Measurements from ENCODE around the gene PRPF38B.
A peak's percentile ranks its signal among the peaks of the same experiment; 100 is the strongest.

The PRPF38B gene

DNA sequence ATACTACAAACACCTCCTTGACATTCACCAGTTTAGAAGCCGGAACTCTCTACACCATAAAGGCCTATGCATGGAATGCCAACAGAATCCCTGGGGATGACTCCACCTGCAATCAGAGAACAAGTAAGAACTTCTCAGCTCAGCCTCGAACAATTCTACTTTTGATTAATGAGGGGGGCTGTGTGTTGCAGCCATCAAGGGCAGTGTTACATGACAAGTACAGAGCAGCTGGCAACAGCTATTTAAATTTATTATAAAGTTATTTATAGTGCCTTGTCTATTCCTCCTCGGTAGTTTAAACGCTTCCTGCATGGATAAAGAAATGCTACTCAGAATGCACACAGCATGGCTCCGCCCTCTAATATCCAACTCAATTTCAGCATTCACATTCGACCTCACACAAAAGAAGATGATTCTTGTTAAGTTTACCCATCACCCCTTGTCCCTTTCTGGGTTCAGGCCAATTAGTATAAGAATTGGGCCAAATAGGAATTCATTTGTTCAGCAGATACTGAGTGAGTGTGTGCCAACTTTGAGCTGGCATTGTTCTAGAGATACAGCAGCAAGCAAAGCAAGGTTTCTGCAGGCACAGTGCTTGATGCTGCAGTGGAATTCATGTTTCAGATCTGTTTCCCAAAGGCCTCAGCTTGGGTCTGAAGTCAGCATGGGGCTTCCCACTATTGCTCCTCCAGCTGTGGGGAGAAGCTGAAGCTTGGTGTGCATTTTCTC lies 27.0 kb downstream of the PRPF38B start:
- no peak for DNase-seq

DNA sequence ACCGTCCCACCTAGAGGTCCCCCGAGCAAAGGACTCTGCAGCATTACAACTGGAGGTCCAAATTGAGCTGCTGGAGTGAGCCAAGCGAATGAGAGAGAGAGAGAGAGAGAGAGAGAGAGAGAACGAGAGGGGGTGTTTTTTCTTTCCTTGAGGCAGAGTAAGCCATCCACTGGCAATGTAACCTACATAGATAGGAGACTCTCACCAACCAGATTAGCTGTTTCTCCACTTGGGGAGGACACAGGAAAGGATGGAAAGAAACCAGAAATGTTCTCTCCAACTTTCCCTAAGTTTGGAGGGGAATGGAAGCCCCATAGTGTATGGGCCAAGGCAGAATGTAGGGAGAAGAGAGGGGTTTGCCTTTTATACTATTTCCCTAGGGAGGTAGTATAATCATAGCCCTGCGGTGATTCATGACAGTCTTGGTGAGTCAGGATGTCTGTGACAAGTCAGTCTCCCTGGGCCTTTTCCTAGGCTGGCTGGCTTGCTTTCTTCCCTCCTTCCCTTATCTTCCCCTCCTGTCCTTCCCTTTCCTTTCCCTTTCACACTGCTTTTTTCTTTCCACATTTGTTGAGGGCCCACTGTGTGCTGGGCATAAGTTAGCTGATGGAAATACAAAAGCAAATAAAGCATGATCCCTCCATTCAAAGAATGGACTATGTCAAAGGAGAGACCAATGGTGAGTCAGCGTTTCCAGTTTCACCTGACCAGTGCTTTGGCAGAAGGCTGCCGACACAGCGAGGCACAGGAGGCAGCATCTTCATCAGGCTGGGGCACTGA lies 27.7 kb downstream of the PRPF38B start:
- DNase-seq, result no peak

DNA sequence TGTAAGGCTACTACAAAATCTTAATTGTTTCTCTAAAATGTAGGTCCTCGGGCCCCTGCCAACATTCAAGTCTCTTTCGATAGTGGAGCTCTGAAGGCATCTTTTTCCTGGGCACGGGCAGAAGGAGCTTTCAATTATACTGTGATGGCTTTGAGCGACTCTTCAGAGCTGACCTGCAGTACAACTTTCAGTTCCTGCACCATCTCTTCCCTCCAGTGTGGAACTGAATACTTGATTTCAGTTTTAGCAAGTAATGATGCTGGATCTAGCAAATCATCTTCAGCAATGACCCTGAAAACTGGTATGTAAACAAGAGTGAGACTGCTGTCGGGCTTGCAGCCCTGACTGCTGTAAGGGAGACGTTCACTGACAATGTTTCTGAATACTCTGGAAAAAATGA lies 30.2 kb downstream of the PRPF38B start:
- no peak for DNase-seq

DNA sequence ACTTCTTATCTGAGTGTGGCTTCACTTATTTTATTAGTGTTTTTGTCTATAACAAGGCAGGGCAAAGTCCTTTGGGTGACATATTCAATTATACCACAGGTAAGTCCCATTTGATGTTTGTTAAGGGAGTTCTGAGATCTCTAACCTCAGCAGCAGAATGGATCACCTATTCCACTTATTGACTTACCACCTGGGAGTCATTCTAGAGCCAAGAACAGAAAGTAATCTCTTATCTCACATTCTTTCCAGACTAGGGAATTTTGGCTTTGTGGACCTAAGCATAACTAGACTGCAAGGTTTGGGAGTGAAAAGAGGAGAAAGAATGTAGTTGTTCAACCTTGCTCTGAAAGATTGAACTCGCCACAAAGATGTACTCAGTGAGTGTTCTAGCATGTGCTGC lies 33.8 kb downstream of the PRPF38B start:
- no peak for DNase-seq

DNA sequence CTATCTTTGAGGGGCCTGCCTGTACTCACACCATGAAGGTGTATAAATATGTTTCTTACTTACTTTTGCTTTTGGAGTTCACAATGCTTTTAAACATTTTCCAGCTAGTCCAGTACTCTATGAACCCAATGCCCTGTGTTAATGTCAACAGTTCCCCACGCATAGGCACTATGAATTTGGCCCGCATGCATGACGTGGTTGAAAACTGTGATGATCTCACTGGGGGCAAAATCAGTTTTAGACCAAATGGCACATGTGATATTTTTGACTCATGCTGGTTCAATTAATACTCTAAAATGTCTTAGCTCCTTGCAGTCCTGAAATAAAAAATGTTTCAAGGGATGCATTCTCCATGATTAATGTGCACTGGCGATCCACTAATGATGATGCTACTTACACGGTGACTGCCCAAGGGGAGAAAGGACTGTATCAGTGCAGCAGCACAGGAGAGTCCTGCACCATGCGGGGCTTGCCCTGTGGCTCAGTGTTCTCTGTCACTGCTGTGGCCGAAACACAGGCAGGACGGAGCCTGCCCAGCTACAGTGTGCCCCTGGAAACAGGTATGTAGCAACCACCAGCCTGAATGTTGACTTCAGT lies 36.3 kb downstream of the PRPF38B start:
- no peak for DNase-seq

DNA sequence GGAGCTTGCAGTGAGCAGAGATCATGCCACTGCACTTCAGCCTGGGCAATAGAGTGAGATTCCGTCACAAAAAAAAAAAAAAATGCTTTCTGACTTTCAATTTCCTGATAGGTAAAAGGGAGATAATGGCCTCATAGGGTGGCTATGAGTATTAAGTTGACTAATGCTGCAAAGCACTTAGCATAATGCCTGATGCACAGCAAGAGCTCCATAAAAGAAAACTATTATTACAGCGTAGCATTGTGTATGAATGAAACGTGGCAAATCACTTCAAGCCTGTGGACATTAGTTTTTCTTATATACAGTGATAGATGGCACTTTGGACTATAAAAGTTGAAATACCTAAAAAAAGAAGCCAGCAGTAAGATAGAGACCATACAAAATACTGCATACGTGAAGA lies 37.4 kb downstream of the PRPF38B start:
- DNase-seq, result no peak

DNA sequence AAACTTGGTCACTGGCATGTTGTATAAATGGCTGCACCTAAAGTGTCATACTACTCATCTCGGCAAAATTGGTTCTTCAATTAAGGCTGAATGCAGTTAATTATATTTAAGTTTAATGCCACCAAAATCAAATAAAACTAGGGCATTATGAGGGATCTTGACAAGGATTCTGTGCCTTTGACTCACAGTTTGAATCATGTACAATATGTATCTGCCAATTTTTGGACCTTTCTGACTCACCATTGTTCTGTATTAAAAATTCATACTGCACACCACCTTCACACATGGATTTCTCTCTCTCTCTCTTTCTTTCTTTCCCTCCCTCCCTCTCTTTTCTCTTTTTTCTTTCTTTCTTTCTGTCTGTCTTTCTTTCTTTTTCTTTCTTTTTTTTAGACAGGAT lies 40.3 kb downstream of the PRPF38B start:
- DNase-seq, result no peak

DNA sequence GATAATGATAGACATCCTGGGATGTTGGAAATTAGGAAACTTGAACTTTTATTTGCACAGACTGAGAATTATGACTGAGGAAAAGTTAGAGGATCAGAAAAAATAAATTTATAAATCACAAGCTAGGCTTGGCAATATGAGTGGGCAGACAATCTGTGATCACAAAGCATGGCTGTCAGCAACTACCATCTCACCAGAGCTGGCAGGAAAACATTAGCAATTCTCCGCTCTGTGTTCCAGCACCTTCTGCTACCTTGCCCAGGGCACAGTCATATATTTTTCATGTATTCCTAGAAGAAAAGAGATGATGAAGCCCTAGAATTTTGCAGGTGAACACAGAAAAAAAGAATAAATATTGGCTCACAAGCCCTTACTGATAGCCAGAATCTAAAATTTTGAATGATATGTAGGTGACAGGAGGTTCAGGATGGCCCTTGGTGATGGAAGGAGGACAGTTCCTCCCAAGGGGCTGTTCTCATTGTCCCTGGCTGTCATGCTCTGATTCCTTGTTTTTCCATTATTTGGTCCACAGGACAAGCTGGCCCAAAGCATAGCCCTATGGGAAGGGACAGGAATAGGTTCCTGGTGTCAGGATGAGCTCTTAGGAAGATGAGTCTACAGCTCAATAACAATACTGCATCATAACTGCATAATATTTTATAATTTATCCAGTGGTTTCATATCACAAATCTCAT lies 42.2 kb downstream of the PRPF38B start:
- no peak for DNase-seq

DNA sequence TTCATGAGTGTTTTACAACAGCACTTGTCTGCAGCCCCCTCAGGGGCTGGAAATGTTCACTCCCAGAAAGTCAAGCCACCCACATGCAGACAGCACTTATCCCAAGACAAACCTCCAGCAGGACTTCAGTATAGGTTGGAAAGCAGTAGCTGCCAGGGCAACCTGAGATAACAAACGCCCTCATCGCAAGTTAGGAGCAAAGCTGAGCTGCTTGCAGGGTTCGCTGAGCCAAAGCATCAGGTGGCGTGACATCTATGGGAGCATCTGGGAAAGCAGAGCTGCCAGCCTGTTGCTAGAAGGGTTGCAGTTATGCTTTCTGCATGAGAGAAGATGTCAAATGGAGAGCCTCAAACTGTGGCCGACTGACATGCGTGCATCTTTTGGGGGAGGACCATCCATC lies 50.1 kb downstream of the PRPF38B start:
- DNase-seq, result no peak

DNA sequence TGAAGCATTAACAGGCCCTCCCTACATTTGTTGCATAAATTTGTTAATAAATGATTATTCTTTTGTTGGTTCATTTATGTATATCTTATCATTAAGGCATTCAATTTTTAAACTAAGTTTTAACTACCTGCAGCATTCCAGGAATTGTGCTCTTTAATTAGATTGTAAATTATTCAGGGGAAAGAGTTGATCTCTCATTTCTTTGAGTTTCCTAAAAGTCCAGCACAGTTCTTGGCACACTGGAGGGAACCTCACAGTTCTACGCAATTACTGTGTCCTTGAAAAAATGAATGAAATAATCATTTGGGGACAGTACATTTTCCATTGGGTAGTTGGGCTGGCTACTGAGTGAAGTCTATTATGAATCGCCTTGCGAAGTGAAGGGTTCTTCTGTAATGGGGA lies 53.9 kb downstream of the PRPF38B start:
- no peak for DNase-seq

DNA sequence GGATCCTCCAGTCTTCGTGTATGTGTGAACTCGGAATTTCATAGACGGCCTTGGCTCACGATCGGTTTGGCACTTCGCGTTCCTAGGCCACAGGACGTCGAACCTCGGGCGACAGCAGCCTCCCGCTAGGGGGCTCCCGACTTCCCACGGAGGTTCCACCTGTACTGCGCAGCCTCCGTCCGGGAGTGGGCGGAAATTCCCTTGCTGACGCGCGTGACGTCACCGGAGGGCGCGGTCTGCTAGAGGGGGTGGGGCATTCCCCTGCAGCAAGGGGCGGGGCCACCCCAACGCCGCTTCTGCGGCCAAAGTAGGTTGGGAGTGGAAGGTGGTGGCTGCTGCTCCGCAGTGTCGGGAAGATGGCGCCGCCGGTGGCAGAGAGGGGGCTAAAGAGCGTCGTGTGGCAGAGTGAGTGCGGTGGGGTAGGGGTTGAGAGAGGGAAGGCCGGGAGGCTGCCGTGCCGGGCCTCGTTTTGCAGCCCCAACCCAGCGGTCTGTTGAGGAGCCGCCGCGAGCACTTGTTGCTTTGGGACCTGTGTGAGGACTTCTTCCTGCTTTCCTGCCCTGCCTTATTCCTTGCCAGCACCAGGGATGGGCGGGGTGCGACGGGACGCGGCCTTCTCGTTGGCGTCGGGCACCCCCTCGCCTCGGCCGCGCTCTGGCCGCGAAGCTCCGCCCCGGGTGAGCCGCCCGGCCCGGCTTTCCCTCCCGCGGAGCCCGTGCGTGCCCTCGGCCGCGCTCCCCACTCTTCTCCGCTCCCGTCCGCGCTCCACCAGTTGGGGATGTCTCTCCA lies 54.5 kb downstream of the PRPF38B start, which contains the start of gene STXBP3:
STXBP3 (plus strand) TSS at position 293 of the 789 bp plus-strand sequence; CDS start at position 357, 64 bp downstream.
- peak; percentile 100 for DNase-seq

DNA sequence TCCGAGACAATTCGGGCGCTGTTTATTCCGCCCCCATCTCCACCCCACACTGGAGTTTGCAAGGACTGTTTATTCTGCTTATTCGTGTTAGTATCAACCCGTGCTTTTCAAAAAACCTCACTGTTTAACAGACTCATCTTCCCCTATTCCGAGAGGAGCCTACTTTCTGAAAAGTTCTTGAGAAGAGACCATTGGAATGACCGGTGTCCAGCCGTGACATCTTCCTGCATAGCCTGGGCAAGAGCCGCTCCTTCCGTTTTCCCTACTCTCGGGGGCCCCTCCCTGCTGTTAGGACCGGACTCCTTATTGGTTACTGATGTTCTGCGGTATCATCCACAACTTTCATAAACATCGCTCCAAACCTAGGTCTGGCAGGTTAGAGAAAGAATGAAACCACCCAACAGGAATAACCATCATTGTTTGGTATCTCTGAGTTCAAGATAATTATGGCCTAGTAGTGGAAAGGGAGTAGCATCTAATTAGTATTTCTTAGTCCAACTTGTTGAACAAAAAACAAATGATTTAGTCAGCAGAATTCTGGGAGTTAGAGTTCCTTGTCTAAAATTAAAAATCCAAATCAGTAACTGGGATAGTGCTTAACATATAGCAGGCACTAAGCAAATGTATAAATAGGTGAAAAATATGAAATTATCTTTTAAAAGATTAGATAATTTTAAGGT lies 55.2 kb downstream of the PRPF38B start:
- DNase-seq, result peak; percentile 13

DNA sequence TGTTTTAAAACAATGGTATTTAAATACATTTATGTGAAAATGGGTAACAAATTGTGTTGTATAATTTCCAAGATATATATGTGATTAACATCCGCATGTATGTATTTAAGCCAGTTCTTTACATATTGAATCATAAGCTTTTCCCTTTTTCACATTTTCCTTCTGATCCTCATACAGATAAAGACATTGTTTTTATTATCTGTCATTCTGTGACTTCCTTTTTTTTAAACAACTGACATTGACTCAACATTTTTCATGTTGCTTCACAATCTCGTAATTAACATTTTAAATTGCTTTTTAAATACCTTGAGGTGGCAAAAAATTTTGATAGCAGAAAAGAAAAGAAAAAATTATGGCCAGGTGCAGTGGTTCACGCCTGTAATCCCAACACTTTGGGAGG lies 55.8 kb downstream of the PRPF38B start:
- no peak for DNase-seq

DNA sequence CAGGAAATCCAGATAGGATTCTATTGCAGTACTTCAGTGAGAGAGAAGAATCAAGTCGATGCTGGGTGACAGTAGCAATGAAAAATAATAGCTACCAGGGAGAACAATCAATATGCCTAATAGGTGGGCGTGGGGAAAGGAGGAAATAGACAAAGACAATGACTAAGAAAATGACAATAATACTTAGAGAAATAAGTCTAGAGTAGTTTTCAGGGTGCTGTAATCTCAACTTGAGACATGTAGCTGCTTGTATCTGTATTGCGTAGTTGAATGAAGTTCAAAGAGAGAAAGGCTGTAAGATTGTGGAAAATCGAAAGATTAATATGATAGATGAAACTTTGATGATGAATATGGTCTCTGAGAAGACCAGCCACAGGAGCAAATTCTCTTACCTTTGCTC lies 57.0 kb downstream of the PRPF38B start:
- no peak for DNase-seq

DNA sequence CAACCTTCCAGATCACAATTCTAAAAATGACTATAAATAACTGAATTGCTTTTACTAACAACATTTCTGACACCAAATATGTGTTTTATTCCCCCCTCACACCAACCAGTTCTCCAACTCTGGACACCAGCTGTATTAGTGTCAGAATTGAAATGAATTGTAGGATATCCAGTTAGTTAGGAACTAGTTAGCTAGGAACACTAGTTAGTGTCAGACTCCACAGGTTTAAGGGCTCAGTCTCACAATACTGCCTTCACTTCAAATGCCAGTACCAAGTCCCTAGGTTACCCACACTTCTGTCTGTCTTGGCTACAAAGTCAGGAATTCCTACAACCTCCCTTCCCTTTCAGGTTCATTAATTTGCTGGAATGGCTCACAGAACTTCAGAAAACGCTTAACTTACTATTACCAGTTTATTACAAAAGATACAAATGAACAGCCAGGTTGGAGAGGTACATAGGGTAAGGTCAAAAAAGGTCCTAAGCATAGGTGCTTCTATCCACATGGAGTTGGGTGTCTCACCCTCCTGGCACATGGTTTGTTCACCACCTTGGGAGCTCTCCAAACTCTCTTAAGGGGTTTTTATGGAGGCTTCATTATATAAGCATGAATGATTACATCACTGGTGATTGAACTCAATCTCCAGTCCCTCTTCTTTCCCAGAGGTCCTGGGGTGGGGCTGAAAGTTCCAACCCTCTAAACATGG lies 58.5 kb downstream of the PRPF38B start:
- no peak for DNase-seq

Data from activated naive CD4-positive, alpha-beta T cell treated with anti-CD3 and anti-CD28 coated beads, Interleukin-2, amount 50 U/mL, for 16 hours (primary cell).